ENCODE data around the gene RTTN.
"Not testable (repeated sequence)": the region's sequence is repeated elsewhere in the genome, so short reads cannot be mapped to it uniquely, and the experiment has no call there.

The RTTN gene

DNA sequence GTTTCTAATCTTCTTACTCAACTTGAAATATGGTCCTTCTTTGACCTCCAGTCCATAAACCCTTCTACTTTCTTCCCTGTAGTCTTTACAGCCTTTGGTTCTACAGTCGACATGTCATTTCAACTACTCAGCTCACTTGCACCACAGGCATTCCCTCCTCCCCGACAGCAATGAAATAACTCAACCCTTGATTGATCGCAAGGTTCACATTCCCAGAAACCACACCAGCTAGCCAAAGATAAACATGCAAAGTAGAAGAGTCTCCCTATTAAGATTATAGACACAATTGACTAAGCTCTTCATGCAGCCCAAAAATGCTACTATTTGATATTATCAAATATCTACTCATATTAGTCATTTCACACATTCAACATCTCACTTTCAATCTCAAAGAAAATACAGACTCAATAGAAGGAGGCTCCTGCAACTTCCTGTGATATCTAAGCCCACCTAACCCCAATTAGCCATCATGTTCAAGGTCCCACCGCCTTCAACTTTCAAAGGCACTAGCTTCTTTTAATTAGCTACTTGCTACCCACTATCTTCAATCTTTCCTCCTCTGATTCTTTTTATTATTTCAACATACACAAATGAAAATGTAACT, 50.8 kb downstream of the RTTN start:
- DNase-seq (ENCODE audit: low read depth) = no peak

DNA sequence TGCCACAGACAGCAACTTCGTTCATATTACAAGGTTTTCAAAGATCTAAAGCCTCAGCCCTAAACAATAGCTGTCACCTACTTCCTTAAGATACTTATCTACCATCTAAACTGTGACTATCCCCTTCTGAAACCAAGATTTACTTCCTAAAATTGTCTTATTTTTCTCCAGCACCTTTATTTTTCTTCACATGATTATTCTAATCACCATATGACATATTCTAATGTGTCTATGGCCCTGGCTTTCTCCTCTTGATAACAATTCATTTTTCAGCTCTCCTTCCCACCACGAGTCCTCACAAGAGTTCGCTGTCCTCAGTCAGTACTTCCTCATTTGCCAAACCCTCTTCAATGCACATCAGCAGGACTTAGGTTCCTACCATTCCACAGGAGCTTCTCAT, 53.9 kb downstream of the RTTN start:
- no peak for DNase-seq (ENCODE audit: low read depth)

- no peak for DNase-seq (ENCODE audit: low read depth)
Observed at GRCh38 chr18:70149616-70150301, 55.7 kb downstream of the RTTN start.

GRCh38 chr18:70149156-70149555, 56.3 kb downstream of the RTTN start:
- no peak for DNase-seq (ENCODE audit: low read depth)

GRCh38 chr18:70148039-70148938, 57.2 kb downstream of the RTTN start:
- no peak for DNase-seq (ENCODE audit: low read depth)

DNA sequence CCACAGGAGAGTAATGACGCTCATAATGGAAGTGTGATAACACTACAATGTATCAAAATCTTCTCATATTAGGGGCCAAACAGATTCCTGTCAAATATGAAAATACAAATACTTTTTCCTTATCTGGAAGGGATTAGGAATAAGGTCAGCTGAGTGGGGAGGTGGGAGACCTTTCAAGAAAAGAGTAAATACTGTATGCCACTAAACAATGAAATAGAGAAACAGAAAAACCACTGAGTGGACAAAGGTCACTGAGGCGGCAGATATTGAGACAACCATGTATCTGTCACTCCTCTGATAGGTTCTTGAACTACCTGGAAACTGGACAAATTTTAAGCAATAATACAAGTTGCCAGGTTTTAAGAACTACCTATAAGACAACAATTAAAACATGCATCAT, 59.3 kb downstream of the RTTN start:
- no peak for DNase-seq (ENCODE audit: low read depth)

- no peak for DNase-seq (ENCODE audit: low read depth)
Observed at GRCh38 chr18:70142001-70142400, 63.5 kb downstream of the RTTN start.

DNA sequence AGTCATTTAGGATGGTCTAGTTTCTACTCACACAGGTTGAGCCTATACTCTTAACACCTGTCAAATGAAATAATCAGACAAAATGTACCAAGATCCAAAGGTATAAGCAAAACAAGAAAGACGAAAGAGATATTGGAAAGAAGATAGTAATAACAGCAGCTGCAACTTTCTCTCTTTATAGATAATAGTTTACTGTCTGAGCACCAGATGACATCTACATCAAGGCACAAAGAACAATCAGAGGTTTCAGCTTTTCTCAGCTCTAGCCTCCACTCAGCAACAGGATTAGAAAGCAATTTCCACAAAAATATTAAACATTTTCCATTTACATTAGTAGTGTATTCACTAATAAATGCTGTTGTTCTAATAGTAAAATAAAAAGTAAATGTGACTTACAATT, 66.3 kb downstream of the RTTN start:
- no peak for DNase-seq (ENCODE audit: low read depth)

- DNase-seq (ENCODE audit: low read depth) = no peak
Observed at GRCh38 chr18:70135604-70136003, 69.9 kb downstream of the RTTN start.

DNA sequence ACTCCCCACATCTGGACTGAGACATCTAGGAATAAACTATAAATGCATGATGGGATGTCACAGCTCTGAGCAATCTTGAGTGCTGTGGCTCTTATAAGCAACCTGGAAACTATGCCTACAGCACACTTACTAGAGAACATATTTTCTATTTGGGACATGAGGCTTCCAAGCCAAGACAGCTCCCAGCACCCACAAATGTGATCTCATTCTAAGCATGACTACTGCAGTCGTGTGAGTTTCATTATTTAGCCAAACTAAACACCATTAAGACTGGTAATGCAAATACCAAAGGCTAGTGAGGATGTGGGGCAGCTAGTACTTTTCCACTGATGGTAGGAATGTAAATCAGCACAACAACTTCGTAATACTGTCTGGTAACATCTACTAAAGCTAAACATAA, 72.5 kb downstream of the RTTN start:
- DNase-seq (ENCODE audit: low read depth) = no peak

- DNase-seq (ENCODE audit: low read depth) = no peak
Observed at GRCh38 chr18:70128271-70128670, 77.2 kb downstream of the RTTN start.

DNA sequence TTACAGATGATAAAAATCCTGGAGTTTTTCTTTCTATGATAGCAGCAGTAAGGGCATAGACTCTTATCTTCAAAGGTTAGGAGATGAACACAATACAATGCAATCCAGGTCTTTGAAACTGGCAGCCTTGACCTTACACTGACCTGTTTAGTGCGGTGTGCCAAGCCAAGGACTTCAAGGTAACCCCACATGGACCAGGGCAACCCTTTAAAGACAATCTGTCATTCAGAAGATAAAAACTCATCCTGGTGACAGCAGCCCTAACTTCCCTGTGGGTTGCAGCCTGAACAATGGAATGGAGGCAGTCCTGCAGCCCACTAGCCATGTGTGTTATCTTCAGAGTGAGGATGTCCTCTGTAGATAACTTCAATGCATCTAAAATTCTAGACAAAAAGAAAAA, 78.1 kb downstream of the RTTN start:
- no peak for DNase-seq (ENCODE audit: low read depth)

DNA sequence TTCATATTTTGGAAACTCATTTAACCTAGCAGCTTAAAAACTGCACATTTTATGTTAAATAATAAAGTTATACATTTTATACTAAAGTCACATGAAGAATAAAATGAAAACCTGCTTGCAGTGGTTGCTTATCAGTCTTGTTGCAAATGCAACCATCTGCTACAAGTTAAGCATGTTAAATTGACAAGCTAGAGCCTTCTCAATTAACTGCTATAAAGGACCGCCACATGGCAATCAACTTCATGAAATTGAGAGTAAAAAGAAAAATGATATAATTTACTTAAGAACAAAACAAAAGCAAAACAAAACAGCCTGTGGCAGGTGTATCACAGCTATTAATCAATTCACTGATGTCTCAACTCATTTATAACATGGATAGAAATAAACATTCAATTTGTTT, 78.7 kb downstream of the RTTN start:
- DNase-seq (ENCODE audit: low read depth) = no peak

DNA sequence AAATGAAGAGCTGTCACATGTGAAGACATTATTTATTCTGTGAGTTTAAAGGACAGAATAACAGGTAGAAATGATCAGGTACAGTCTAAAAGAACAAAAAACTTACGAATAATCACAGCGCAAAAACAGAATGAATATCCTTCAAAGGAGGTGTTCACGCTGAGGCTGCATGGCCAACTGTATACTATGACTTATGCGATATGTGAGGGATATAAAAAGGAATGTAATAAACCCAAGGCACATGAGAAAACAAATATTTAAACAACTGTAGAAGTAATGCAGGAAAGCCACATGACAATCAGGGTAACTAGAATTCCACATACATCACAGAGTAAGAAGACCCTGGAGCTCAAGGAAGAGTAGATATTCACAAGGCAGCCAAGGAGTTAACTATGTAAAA, 81.3 kb downstream of the RTTN start:
- DNase-seq (ENCODE audit: low read depth) = no peak

GRCh38 chr18:70121842-70122241, 83.6 kb downstream of the RTTN start:
- no peak for DNase-seq (ENCODE audit: low read depth)

DNA sequence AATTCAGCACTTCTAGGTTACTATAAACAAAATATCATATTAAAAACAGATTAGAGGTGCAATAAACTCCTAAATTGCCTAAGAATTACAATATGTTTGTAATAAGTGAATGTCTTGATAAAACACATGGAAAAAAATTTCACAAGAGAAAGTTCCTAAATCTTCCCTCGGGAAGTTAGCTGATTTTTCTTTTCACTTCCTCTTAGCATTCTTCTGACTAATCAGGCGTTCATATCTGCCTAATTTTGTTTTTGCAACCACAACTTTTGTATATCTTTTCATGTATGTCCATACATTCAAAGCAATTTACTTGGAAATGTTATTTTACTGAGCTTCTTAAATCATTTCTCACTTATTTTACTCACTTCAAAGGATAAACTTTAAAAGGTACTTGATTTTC, 88.5 kb downstream of the RTTN start:
- DNase-seq (ENCODE audit: low read depth) = no peak

GRCh38 chr18:70113511-70113910, 92.0 kb downstream of the RTTN start:
- no peak for DNase-seq (ENCODE audit: low read depth)

DNA sequence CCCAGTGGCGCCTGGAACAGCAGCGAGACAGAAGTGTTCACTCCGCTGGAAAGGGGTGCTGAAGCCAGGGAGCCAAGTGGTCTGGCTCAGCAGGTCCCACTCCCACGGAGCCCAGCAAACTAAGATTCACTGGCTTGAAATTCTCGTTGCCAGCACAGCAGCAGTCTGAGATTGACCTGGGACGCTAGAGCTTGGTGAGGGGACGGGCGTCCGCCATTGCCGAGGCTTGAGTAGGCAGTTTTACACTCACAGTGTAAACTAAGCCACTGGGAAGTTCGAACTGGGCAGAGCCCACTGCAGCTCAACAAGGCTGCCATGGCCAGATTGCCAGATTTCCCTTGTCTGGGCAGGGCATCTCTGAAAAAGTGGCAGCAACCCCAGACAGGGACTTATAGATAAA, 94.8 kb downstream of the RTTN start:
- DNase-seq (ENCODE audit: low read depth) = no peak

GRCh38 chr18:70107091-70107490, 98.4 kb downstream of the RTTN start:
- no peak for DNase-seq (ENCODE audit: low read depth)

GRCh38 chr18:70102854-70103253, 102.6 kb downstream of the RTTN start:
- not testable (repeated sequence) for DNase-seq (ENCODE audit: low read depth)

DNA sequence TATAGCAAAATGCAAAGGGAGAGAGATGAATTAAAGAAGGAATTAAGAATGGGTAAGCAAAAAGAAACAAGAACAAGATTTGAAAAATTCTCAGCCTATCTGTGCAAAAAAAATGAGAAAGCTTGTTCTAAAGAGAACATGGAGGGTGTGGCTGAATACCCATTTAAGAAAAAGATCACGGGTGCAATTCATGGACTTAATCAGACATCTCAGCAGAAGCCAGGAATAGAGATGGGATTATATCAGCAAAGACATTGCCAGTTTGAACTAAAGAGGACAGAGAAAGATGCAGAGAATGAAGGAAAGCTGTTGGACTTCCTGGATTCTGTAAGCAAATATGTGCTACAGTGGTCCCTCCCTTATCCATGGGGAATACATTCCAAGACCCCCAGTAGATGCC, 115.6 kb downstream of the RTTN start:
- no peak for DNase-seq (ENCODE audit: low read depth)

DNA sequence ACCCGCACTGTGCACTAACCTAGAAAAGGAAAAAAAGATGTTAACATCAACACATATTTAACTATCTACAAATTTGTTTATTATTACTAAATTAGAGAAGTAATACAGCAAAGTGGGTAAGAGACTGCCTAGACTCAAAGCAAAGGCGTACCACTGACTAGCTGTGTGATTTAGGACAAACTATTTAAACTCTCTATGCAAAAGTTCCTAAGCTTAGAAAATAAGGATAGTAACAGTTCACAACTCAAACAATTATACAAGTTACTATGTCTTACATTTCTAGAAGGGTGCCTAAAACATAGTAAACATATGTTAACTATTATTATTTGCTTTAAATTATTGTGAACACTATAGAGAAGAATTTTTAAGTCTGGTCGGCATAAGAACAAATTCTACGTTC, 119.4 kb downstream of the RTTN start:
- no peak for DNase-seq (ENCODE audit: low read depth)

- no peak for DNase-seq (ENCODE audit: low read depth)
Observed at GRCh38 chr18:70085641-70086040, 119.8 kb downstream of the RTTN start.

Measured in stimulated activated CD4-positive, alpha-beta T cell treated with anti-CD3 and anti-CD28 coated beads, Interleukin-2, amount 100 ng/mL, for 4 hours (primary cell).